ENCODE data around the gene SULT1C3. TPM values are rescaled to one million over a fixed set of nuclear protein-coding genes. Genes with fewer than 3 reads are reported as not detected.

The SULT1C3 gene
- total RNA-seq (2021) = not detected in 2 replicates
- not detected for Bru-seq, nascent RNA
- BruChase-seq, experiment 1, labeled RNA remaining after a 2-hour chase = not detected
- BruChase-seq, experiment 2, labeled RNA remaining after a 6-hour chase = not detected
- long read RNA-seq = 0 reads

DNA sequence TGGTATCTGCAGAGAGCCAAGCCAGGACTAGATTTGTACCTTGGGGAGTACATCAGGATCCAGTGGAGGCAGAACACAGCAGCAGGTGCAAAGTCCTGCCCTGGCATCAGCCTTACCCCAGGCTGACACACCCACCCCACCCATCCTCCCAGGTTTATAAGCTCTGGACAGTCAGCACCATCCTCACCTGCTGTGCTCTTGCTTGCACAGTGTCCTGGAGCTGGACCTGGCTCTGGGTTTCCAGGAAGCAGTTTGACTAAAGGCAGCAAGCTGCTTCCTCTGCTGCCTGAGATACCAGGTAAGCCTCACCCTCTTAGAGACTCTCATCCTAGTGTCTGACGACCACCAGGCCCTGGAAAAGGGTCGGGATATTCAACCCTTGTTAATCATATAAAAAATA, at the start of gene SULT1C3:
SULT1C3 (plus strand) TSS at position 183 of the 400 bp plus-strand sequence. CDS start 7,227 bp downstream, outside the sequence.
- no peak for DNase-seq (ENCODE audit: low spot score)
- Histone ChIP-seq H3K4me3 (ENCODE audit: low read depth, low read length, poor library complexity, severe bottlenecking) (no peak within 1 kb of the TSS), H3K9me3 (ENCODE audit: low read depth, low read length, poor library complexity, severe bottlenecking) (no peaks in the 10 kb centered on the region), H3K4me1 (ENCODE audit: insufficient read depth, low read length, poor library complexity, severe bottlenecking) (no peaks in the 10 kb centered on the region), H3K27me3 (replicated peaks; ENCODE audit: insufficient read depth, low read depth, low read length, poor library complexity) (no peaks in the 10 kb centered on the region), H3K36me3 (ENCODE audit: insufficient read depth, low read length, poor library complexity, severe bottlenecking) (no peaks in the 10 kb centered on the region), H3K27ac (ENCODE audit: low read depth, low read length, poor library complexity, severe bottlenecking) (no peak within 1 kb of the TSS)
- no TSS peak for BruUV-seq (replicated peaks)
- ChIA-PET POLR2A (ENCODE audit: low non-redundant PET) (no interaction called here), CTCF (no interaction called here)
- intact Hi-C loops (cut with micrococcal nuclease; ENCODE audit: unreplicated experiment) = no loop called here
- no peak for TF ChIP-seq EZH2 (IDR thresholded peaks at IDR 0.05; ENCODE audit: borderline replicate concordance, low read depth, low read length, poor library complexity, severe bottlenecking)
- TF ChIP-seq CTCF (conservative IDR thresholded peaks at IDR 0.05; ENCODE audit: low read depth, low read length) = no peak

DNA sequence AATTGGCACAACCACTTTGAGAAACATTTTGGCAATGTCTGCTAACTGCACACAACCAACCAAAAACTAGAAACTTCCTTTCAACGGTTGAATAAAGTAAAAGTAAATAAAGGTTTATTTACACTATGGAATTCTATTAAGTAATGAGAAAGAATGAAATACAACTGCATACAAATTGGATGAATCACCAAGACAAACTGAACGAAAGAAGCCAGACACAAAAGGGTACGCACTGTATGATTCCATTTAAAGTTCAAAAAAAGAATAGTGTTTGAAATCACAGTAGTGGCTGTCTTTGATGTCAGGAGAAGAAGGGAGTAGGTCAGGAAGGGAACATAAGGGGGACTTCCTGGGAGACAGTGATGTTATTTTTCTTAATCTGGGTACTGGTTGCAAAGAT, 46.5 kb upstream of the SULT1C3 start:
- no TSS peak for BruUV-seq (replicated peaks)

GRCh38 chr2:108194409-108195132, 45.2 kb upstream of the SULT1C3 start:
- POLR2A ChIA-PET (ENCODE audit: low non-redundant PET) = no interaction called here
- CTCF ChIA-PET = no interaction called here
- H3K36me3 ChIP-seq (ENCODE audit: insufficient read depth, low read length, poor library complexity, severe bottlenecking) = no peaks in the 10 kb centered on the region

More for the DNA sequence above, 46.5 kb upstream of the SULT1C3 start:
- Histone ChIP-seq H3K36me3 (ENCODE audit: insufficient read depth, low read length, poor library complexity, severe bottlenecking) (no peaks in the 10 kb centered on the region), H3K9me3 (ENCODE audit: low read depth, low read length, poor library complexity, severe bottlenecking) (no peaks in the 10 kb centered on the region), H3K27ac (ENCODE audit: low read depth, low read length, poor library complexity, severe bottlenecking) (no peak overlapping the region), H3K27me3 (replicated peaks; ENCODE audit: insufficient read depth, low read depth, low read length, poor library complexity) (no peaks in the 10 kb centered on the region), H3K4me1 (ENCODE audit: insufficient read depth, low read length, poor library complexity, severe bottlenecking) (no peaks in the 10 kb centered on the region), H3K4me3 (ENCODE audit: low read depth, low read length, poor library complexity, severe bottlenecking) (no peak overlapping the region)
- no peak for DNase-seq (ENCODE audit: low spot score)
- intact Hi-C loops (cut with micrococcal nuclease; ENCODE audit: unreplicated experiment) = no loop called here
- CTCF ChIA-PET = no interaction called here
- no peak for TF ChIP-seq EZH2 (IDR thresholded peaks at IDR 0.05; ENCODE audit: borderline replicate concordance, low read depth, low read length, poor library complexity, severe bottlenecking)
- no peak for TF ChIP-seq CTCF (conservative IDR thresholded peaks at IDR 0.05; ENCODE audit: low read depth, low read length)
- POLR2A ChIA-PET (ENCODE audit: low non-redundant PET) = no interaction called here

More at GRCh38 chr2:108194409-108195132, 45.2 kb upstream of the SULT1C3 start:
- intact Hi-C loops (cut with micrococcal nuclease; ENCODE audit: unreplicated experiment) = no loop called here
- no peaks in the 10 kb centered on the region for H3K27me3 ChIP-seq (replicated peaks; ENCODE audit: insufficient read depth, low read depth, low read length, poor library complexity)
- no peaks in the 10 kb centered on the region for H3K4me1 ChIP-seq (ENCODE audit: insufficient read depth, low read length, poor library complexity, severe bottlenecking)
- no peak overlapping the region for H3K27ac ChIP-seq (ENCODE audit: low read depth, low read length, poor library complexity, severe bottlenecking)
- H3K4me3 ChIP-seq (ENCODE audit: low read depth, low read length, poor library complexity, severe bottlenecking) = no peak overlapping the region
- no peak for TF ChIP-seq EZH2 (IDR thresholded peaks at IDR 0.05; ENCODE audit: borderline replicate concordance, low read depth, low read length, poor library complexity, severe bottlenecking)
- TF ChIP-seq CTCF (conservative IDR thresholded peaks at IDR 0.05; ENCODE audit: low read depth, low read length) = peak; percentile 58
- peak; percentile 12 for DNase-seq (ENCODE audit: low spot score)
- no TSS peak for BruUV-seq (replicated peaks)
- H3K9me3 ChIP-seq (ENCODE audit: low read depth, low read length, poor library complexity, severe bottlenecking) = no peaks in the 10 kb centered on the region
